ENCODE results near the gene POU3F1. TPM values are rescaled to one million over a fixed set of nuclear protein-coding genes. Genes with fewer than 3 reads are reported as not detected.
"Not testable (repeated sequence)": the region's sequence is repeated elsewhere in the genome, so short reads cannot be mapped to it uniquely, and the experiment has no call there.

POU3F1 gene
- total and polyA plus RNA-seq, 3 experiments from 2014 or later: 0.09 to 0.57 (median 0.44) TPM

GRCh38 chr1:38041936-38042834 lies 4.4 kb downstream of the POU3F1 start:
- H3K27ac Mint-ChIP-seq: peak overlapping the region in 2 of 8 donors; percentile 27 to 52
- H3K4me1 Mint-ChIP-seq: peaks cover 9 to 18% (median 11%) of the 10 kb centered on the region in 3 donors
- DNase-seq: no peak
- Histone ChIP-seq H3K27me3 (ENCODE audit: insufficient read depth, low read length, poor library complexity, severe bottlenecking) (peaks cover 36% of the 10 kb centered on the region), H3K4me3 (ENCODE audit: low read length) (no peak overlapping the region), H3K27ac (ENCODE audit: low read depth, low read length) (no peak overlapping the region), H3K4me1 (ENCODE audit: insufficient read depth, low read length) (peaks cover 11% of the 10 kb centered on the region), H3K36me3 (ENCODE audit: insufficient read depth, low read length) (no peaks in the 10 kb centered on the region), H3K9me3 (ENCODE audit: low read length) (no peaks in the 10 kb centered on the region)
- peaks cover 42 to 59% of the 10 kb centered on the region in 2 donors for H3K27me3 Mint-ChIP-seq
- peak overlapping the region in 3 of 7 donors; percentile 9 to 86 (median 63) for H3K4me3 Mint-ChIP-seq
- POLR2A ChIA-PET: no interaction called here
- CTCF ChIA-PET: interaction anchor here (1.1 kb wide), 1 partner anchor 15 kb away, joined by 3 read pairs; no protein-coding TSS in a partner anchor
- no peaks in the 10 kb centered on the region for H3K36me3 Mint-ChIP-seq
- H3K9me3 Mint-ChIP-seq: no peaks in the 10 kb centered on the region

DNA sequence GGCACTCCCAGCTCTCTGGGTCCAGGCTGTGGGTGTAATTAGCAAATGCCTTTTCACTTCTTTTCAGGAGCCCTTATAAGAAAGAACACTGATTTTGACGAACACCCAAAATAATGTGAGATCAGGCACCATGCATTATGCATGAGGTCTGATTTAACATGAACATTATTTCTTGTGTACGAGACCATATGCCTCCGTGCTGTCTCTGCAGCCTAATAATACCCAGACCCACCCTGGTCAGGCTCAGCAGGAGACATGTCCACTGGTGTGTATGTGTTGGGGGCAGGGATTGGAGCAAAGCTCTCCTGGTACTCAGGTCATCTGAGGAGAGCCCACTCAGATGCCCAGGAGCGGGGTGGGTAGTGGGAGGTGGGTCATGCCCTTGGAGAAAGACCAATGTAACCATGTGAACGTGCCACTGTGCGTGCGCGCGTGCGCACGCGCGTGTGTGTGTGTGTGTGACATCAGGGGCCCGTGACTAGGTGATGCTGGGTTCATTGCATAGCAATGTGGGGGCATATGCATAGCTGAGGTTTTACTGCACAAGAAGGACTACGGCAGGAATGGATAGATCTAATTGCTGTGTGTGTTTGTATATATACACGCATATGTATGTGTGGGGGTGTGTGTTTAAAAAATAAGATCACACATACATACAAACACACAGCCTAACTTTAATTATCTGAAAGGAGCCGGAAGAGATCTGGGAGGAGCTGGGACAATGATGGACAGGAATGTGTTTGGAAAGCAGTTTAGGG lies 7.1 kb downstream of the POU3F1 start:
- peaks cover 6% of the 10 kb centered on the region for H3K4me1 ChIP-seq (ENCODE audit: insufficient read depth, low read length)
- Mint-ChIP-seq H3K9me3 (peaks cover 0 to 2% (median 0%) of the 10 kb centered on the region in 5 donors), H3K4me3 (peak overlapping the region in 1 of 7 donors; percentile 53), H3K36me3 (no peaks in the 10 kb centered on the region), H3K4me1 (peaks cover 4 to 10% (median 8%) of the 10 kb centered on the region in 3 donors), H3K27ac (no peak overlapping the region), H3K27me3 (peaks cover 42 to 56% of the 10 kb centered on the region in 2 donors)
- H3K27ac ChIP-seq (ENCODE audit: low read depth, low read length): no peak overlapping the region
- H3K4me3 ChIP-seq (ENCODE audit: low read length): no peak overlapping the region
- H3K9me3 ChIP-seq (ENCODE audit: low read length): no peaks in the 10 kb centered on the region
- POLR2A ChIA-PET: no interaction called here
- H3K36me3 ChIP-seq (ENCODE audit: insufficient read depth, low read length): no peaks in the 10 kb centered on the region
- peaks cover 28% of the 10 kb centered on the region for H3K27me3 ChIP-seq (ENCODE audit: insufficient read depth, low read length, poor library complexity, severe bottlenecking)
- CTCF ChIA-PET: interaction anchor here (1.1 kb wide), 1 partner anchor 9 kb away, joined by 3 read pairs; no protein-coding TSS in a partner anchor
- no peak for DNase-seq

DNA sequence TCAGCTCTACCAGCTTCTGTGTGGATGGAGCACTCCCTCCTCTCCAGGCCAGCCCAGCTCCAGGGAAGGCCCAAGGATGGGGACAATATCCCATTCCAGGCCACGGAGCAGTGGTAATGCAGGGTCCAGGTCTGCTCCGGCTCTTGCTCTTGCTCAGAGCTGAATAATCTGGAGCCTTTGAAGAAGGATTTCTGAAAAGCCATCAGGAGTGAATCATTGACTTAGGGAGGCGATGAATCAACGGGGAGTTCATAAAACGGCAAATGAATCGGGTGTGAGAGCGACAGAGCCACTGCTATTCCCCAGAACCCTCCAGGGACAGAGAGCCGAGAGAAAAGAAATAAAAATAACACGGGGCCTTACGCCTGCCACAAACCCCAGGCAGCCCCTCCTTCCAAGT lies 7.7 kb downstream of the POU3F1 start:
- Histone ChIP-seq H3K36me3 (ENCODE audit: insufficient read depth, low read length) (no peaks in the 10 kb centered on the region), H3K4me3 (ENCODE audit: low read length) (no peak overlapping the region), H3K27me3 (ENCODE audit: insufficient read depth, low read length, poor library complexity, severe bottlenecking) (peaks cover 22% of the 10 kb centered on the region), H3K27ac (ENCODE audit: low read depth, low read length) (no peak overlapping the region), H3K4me1 (ENCODE audit: insufficient read depth, low read length) (no peaks in the 10 kb centered on the region), H3K9me3 (ENCODE audit: low read length) (no peaks in the 10 kb centered on the region)
- Mint-ChIP-seq H3K4me3 (no peak overlapping the region), H3K27me3 (peaks cover 37 to 55% of the 10 kb centered on the region in 2 donors), H3K9me3 (peaks cover 0 to 2% (median 0%) of the 10 kb centered on the region in 5 donors), H3K27ac (no peak overlapping the region), H3K4me1 (peaks cover 1 to 6% (median 3%) of the 10 kb centered on the region in 3 donors), H3K36me3 (no peaks in the 10 kb centered on the region)
- POLR2A ChIA-PET: no interaction called here
- CTCF ChIA-PET: interaction anchor here (1.1 kb wide), 1 partner anchor 10 kb away, joined by 3 read pairs; no protein-coding TSS in a partner anchor
- DNase-seq: no peak

- Mint-ChIP-seq H3K27me3 (peaks cover 23 to 40% of the 10 kb centered on the region in 2 donors), H3K9me3 (peaks cover 0 to 2% (median 0%) of the 10 kb centered on the region in 5 donors), H3K4me1 (no peaks in the 10 kb centered on the region), H3K27ac (no peak overlapping the region), H3K4me3 (no peak overlapping the region), H3K36me3 (no peaks in the 10 kb centered on the region)
- no peak overlapping the region for H3K4me3 ChIP-seq (ENCODE audit: low read length)
- H3K36me3 ChIP-seq (ENCODE audit: insufficient read depth, low read length): no peaks in the 10 kb centered on the region
- CTCF ChIA-PET: no interaction called here
- DNase-seq: no peak
- peaks cover 8% of the 10 kb centered on the region for H3K27me3 ChIP-seq (ENCODE audit: insufficient read depth, low read length, poor library complexity, severe bottlenecking)
- H3K9me3 ChIP-seq (ENCODE audit: low read length): no peaks in the 10 kb centered on the region
- H3K4me1 ChIP-seq (ENCODE audit: insufficient read depth, low read length): no peaks in the 10 kb centered on the region
- POLR2A ChIA-PET: no interaction called here
- no peak overlapping the region for H3K27ac ChIP-seq (ENCODE audit: low read depth, low read length)
Observed at GRCh38 chr1:38037221-38037939, 9.2 kb downstream of the POU3F1 start.

GRCh38 chr1:38034871-38035270 lies 11.7 kb downstream of the POU3F1 start:
- peaks cover 15% of the 10 kb centered on the region for H3K4me1 ChIP-seq (ENCODE audit: insufficient read depth, low read length)
- no peak overlapping the region for H3K27ac ChIP-seq (ENCODE audit: low read depth, low read length)
- peaks cover 9 to 18% of the 10 kb centered on the region in 2 donors for H3K27me3 Mint-ChIP-seq
- no peaks in the 10 kb centered on the region for H3K9me3 ChIP-seq (ENCODE audit: low read length)
- no peak overlapping the region for H3K4me3 ChIP-seq (ENCODE audit: low read length)
- no peak overlapping the region for H3K4me3 Mint-ChIP-seq
- H3K36me3 Mint-ChIP-seq: no peaks in the 10 kb centered on the region
- no peaks in the 10 kb centered on the region for H3K36me3 ChIP-seq (ENCODE audit: insufficient read depth, low read length)
- ChIA-PET CTCF (no interaction called here), POLR2A (no interaction called here)
- peaks cover 13 to 18% (median 16%) of the 10 kb centered on the region in 3 donors for H3K4me1 Mint-ChIP-seq
- H3K27ac Mint-ChIP-seq: no peak overlapping the region
- DNase-seq: no peak
- peaks cover 0 to 2% (median 0%) of the 10 kb centered on the region in 5 donors for H3K9me3 Mint-ChIP-seq
- no peaks in the 10 kb centered on the region for H3K27me3 ChIP-seq (ENCODE audit: insufficient read depth, low read length, poor library complexity, severe bottlenecking)

GRCh38 chr1:38032992-38033391 lies 13.6 kb downstream of the POU3F1 start:
- H3K36me3 Mint-ChIP-seq; H3K9me3 Mint-ChIP-seq; H3K4me3 Mint-ChIP-seq; H3K4me3 ChIP-seq (ENCODE audit: low read length); H3K36me3 ChIP-seq (ENCODE audit: insufficient read depth, low read length); H3K27me3 Mint-ChIP-seq; DNase-seq; H3K9me3 ChIP-seq (ENCODE audit: low read length); H3K27me3 ChIP-seq (ENCODE audit: insufficient read depth, low read length, poor library complexity, severe bottlenecking); POLR2A ChIA-PET; H3K27ac ChIP-seq (ENCODE audit: low read depth, low read length); H3K27ac Mint-ChIP-seq: not testable (repeated sequence)
- H3K4me1 Mint-ChIP-seq: peaks cover 26 to 37% (median 33%) of the 10 kb centered on the region in 3 donors
- CTCF ChIA-PET: interaction anchor here (1.4 kb wide), 1 partner anchor 9 kb away, joined by 3 read pairs; no protein-coding TSS in a partner anchor
- H3K4me1 ChIP-seq (ENCODE audit: insufficient read depth, low read length): peaks cover 29% of the 10 kb centered on the region

DNA sequence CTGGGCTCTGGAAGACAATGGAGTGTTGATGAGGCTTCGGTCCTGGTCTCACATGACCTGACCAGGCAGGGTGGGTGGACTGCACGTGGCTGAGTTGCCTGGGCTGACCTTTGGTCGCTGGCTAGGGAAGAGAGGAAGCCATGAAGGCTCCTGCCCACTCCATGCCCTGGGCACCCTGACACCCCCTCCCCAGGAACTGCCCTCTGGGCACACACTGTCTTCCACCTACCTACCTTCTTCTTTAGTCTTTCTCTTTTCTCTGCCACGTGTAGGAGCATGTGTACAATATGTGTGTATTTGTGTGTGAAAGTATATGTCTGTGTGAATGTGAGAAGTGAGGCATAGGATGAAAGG lies 15.1 kb downstream of the POU3F1 start:
- Mint-ChIP-seq H3K27me3 (peaks cover 0 to 3% of the 10 kb centered on the region in 2 donors), H3K9me3 (peaks cover 0 to 2% (median 0%) of the 10 kb centered on the region in 5 donors), H3K27ac (peak overlapping the region in 2 of 8 donors; percentile 2 to 5), H3K4me1 (peaks cover 32 to 50% (median 38%) of the 10 kb centered on the region in 3 donors), H3K4me3 (no peak overlapping the region), H3K36me3 (peaks cover 0 to 3% (median 0%) of the 10 kb centered on the region in 3 donors)
- H3K27ac ChIP-seq (ENCODE audit: low read depth, low read length): no peak overlapping the region
- H3K9me3 ChIP-seq (ENCODE audit: low read length): no peaks in the 10 kb centered on the region
- no peak overlapping the region for H3K4me3 ChIP-seq (ENCODE audit: low read length)
- H3K27me3 ChIP-seq (ENCODE audit: insufficient read depth, low read length, poor library complexity, severe bottlenecking): no peaks in the 10 kb centered on the region
- DNase-seq: no peak
- H3K36me3 ChIP-seq (ENCODE audit: insufficient read depth, low read length): no peaks in the 10 kb centered on the region
- CTCF ChIA-PET: no interaction called here
- H3K4me1 ChIP-seq (ENCODE audit: insufficient read depth, low read length): peaks cover 29% of the 10 kb centered on the region
- POLR2A ChIA-PET: no interaction called here

Data from CD8-positive, alpha-beta memory T cell (primary cell).